Lower leg skin (tissue), 4 donors: ENCODE measurements around the gene RAB3GAP1. TPM values are rescaled to one million over a fixed set of nuclear protein-coding genes. Genes with fewer than 3 reads are reported as not detected.

Experiments used
- DNase-seq, 2 donors: peaks; one replicate each; pipeline ENCODE4 v3.0.0-alpha.2; 2019; ENCODE audit warnings: low spot score in 2 of 2
- H3K4me3 ChIP-seq: fragments of 200-600 bp; sonication (generic); 2 replicates; pipeline ENCODE4 v1.5.1; 2017; ENCODE audit warnings: mild to moderate bottlenecking, low read depth; ENCODE audit not compliant: poor library complexity, severe bottlenecking
- POLR2A ChIP-seq, 2 donors: fragments of 450-650 bp; IDR thresholded peaks; one replicate each; pipeline ENCODE4 v1.6.1; 2016 to 2017; ENCODE audit warnings: antibody characterized with exemption in 2 of 2, mild to moderate bottlenecking in 1 of 2, moderate library complexity in 1 of 2
- WGBS, 2 donors: methylation state at CpG; one replicate each; pipeline ENCODE4 v1.1.5; 2018; 5-methylcytosine and 5-hydroxymethylcytosine counted together
- intact Hi-C: fragments of 100-400 bp; cut with DNase I; formaldehyde crosslinking; loops from one replicate; pipeline ENCODE4 v1.15.0; 2023; ENCODE audit warnings: low total_unique reads
- total RNA-seq, 4 donors: library from RNA; depleted of rRNA; stranded (reverse); fragments of >200 nt; gene quantifications; one replicate each; pipeline ENCODE4 v1.1.0, GENCODE V29; 2016
- TF ChIP-seq, protein P1 (sequence below), 3 donors: fragments of 450-650 bp; IDR thresholded peaks; one replicate each; pipeline ENCODE4 v1.5.1; 2016; ENCODE audit warnings: antibody characterized with exemption in 3 of 3, mild to moderate bottlenecking in 3 of 3, moderate library complexity in 2 of 3

Gene RAB3GAP1
- total RNA-seq, 4 donors from 2014 or later, result 50.8 to 57.5 (median 52.4) TPM

DNA sequence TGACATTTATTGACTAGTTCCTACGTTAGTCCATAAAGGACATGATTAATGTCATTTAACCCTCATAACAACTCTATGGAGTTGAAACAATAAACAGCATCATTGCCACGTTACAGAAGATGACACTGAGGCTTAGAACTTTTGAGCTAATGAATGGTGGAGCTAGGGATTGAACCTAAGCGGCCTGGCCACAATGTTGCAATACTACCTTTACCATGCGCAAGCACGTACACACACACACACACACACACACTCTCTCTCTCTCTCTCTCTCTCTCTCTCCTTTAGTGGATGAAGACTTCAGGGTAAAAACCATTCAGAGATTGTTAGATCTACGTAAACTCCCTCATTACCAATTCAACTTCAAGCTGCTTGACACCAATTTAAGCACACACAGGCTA, 4.0 kb upstream of the RAB3GAP1 start:
- WGBS, 2 donors, result 85 to 87% methylated on average over 6 of the region's 6 CpGs
- no peak for DNase-seq
- intact Hi-C loops, result no loop called here
- TF ChIP-seq, protein P1, sequence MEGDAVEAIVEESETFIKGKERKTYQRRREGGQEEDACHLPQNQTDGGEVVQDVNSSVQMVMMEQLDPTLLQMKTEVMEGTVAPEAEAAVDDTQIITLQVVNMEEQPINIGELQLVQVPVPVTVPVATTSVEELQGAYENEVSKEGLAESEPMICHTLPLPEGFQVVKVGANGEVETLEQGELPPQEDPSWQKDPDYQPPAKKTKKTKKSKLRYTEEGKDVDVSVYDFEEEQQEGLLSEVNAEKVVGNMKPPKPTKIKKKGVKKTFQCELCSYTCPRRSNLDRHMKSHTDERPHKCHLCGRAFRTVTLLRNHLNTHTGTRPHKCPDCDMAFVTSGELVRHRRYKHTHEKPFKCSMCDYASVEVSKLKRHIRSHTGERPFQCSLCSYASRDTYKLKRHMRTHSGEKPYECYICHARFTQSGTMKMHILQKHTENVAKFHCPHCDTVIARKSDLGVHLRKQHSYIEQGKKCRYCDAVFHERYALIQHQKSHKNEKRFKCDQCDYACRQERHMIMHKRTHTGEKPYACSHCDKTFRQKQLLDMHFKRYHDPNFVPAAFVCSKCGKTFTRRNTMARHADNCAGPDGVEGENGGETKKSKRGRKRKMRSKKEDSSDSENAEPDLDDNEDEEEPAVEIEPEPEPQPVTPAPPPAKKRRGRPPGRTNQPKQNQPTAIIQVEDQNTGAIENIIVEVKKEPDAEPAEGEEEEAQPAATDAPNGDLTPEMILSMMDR (IDR thresholded peaks at IDR 0.05), result no peak
- no peak for TF ChIP-seq POLR2A (IDR thresholded peaks at IDR 0.05)
- no peak overlapping the region for H3K4me3 ChIP-seq

DNA sequence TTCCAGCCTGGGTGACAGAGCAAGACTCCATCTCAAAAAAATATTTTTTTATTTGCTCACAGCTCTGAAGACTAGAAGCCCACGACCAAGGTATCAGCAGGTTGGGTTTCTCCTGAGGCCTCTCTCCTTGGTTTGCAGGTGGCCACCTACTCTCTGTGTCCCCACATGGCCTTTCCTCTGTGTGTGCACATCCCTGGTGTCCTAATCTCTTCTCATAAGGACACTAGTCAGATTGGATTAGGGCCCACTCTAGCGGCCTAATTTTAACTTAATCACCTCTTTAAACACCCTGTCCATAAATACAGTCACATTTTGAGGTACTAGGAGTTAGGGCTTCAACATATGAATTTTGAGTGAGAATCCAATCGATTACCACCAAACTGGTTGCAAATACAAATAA, 2.0 kb upstream of the RAB3GAP1 start:
- intact Hi-C loops, result no loop called here
- no peak for DNase-seq
- TF ChIP-seq, protein P1 (IDR thresholded peaks at IDR 0.05), result no peak
- 73 to 85% methylated on average over 3 of the region's 3 CpGs for WGBS, 2 donors
- H3K4me3 ChIP-seq, result no peak overlapping the region

DNA sequence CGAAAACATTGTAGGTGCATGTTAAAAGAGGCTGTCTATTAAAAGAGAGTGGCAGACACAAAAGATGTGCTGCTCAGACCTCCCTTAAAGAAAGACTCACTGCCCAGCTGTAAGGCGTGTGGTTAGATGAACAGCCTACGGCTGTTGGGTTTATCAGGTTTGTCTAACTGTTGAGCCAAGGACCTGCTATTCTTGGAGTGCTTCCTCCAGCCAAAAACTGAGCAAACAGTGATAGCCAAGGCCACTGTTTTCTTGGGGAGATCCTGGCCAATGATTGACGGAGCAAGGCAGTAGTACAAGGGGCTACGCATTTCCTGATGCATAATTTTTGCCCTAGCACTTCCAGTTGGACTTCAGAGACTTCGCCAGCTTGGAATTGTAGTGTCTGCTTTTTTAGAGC, 1.4 kb upstream of the RAB3GAP1 start:
- no peak overlapping the region for H3K4me3 ChIP-seq
- TF ChIP-seq, protein P1 (IDR thresholded peaks at IDR 0.05), result no peak
- intact Hi-C loops, result no loop called here
- WGBS, 2 donors, result 72 to 84% methylated on average over 6 of the region's 6 CpGs
- DNase-seq, result no peak

GRCh38 chr2:135052997-135053474, 944 bp downstream of the RAB3GAP1 start:
- TF ChIP-seq, protein P1 (IDR thresholded peaks at IDR 0.05), result no peak
- no peak for TF ChIP-seq POLR2A (IDR thresholded peaks at IDR 0.05)
- H3K4me3 ChIP-seq, result peak overlapping the region; percentile 82
- intact Hi-C loops, result no loop called here
- 3 to 7% methylated on average over 15 of the region's 15 CpGs for WGBS, 2 donors
- DNase-seq, result no peak

- intact Hi-C loops, result loop anchor here (5.0 kb wide), 1 partner anchor 528 kb away; no protein-coding TSS in a partner anchor
- TF ChIP-seq POLR2A (IDR thresholded peaks at IDR 0.05), result no peak
- TF ChIP-seq, protein P1 (IDR thresholded peaks at IDR 0.05), result no peak
- WGBS, 2 donors, result 41 to 62% methylated on average over 2 of the region's 2 CpGs
- DNase-seq, result no peak
- H3K4me3 ChIP-seq, result no peak overlapping the region
Measured at GRCh38 chr2:135055182-135055786, 3.2 kb downstream of the RAB3GAP1 start.

GRCh38 chr2:135056790-135057189, 4.7 kb downstream of the RAB3GAP1 start:
- no peak overlapping the region for H3K4me3 ChIP-seq
- no peak for TF ChIP-seq POLR2A (IDR thresholded peaks at IDR 0.05)
- TF ChIP-seq, protein P1 (IDR thresholded peaks at IDR 0.05), result no peak
- intact Hi-C loops, result loop anchor here (5.0 kb wide), 1 partner anchor 529 kb away; no protein-coding TSS in a partner anchor
- DNase-seq, result no peak
